H1 (cell line): ENCODE results near the gene MMEL1. TPM values are rescaled to one million over a fixed set of nuclear protein-coding genes. Genes with fewer than 3 reads are reported as not detected.

Experiments
- CTCF ChIA-PET: fragments of 300-600 bp; sonication (Branson Sonifier 250); formaldehyde crosslinking; loops from one replicate; lab custom pipeline; 2021; ENCODE audit not compliant: partially characterized antibody; lab: Charles Lee
- POLR2A ChIA-PET: fragments of 300-600 bp; sonication (Branson Sonifier 250); formaldehyde crosslinking; loops from one replicate; lab custom pipeline; 2021; ENCODE audit warnings: inconsistent platforms; ENCODE audit not compliant: partially characterized antibody; lab: Charles Lee
- DNase-seq, 2 experiments: peaks; one replicate each; pipeline versions ENCODE4 v3.0.0 to v3.0.0-alpha.2; 2010 to 2022; ENCODE audit warnings: low spot score in 2 of 2, low read depth in 1 of 2, mixed read lengths in 1 of 2
- FAIRE-seq: peaks from 2 replicates; lab custom pipeline; 2011; peaks lifted over from hg19 to GRCh38; lab: Jason Lieb, UNC
- H2AFZ ChIP-seq: 2 replicates; pipeline ENCODE4 v1.8.1; 2012; ENCODE audit warnings: low read length, inconsistent platforms
- H2AK5ac ChIP-seq: 2 replicates; pipeline ENCODE4 v1.6.1; 2013; ENCODE audit warnings: low read depth, low read length
- H2BK120ac ChIP-seq: replicated peaks from 2 replicates; pipeline ENCODE3; 2013; ENCODE audit warnings: low read depth, low read length, inconsistent platforms
- H2BK12ac ChIP-seq: 2 replicates; pipeline ENCODE4 v1.6.1; 2013; ENCODE audit warnings: low read depth, low read length
- H2BK15ac ChIP-seq: 2 replicates; pipeline ENCODE4 v1.6.1; 2013; ENCODE audit warnings: low read length
- H2BK20ac ChIP-seq: 2 replicates; pipeline ENCODE4 v1.6.1; 2013; ENCODE audit warnings: low read length
- H2BK5ac ChIP-seq: 2 replicates; pipeline ENCODE4 v1.6.1; 2013; ENCODE audit warnings: low read depth, low read length
- H3K14ac ChIP-seq: 2 replicates; pipeline ENCODE4 v1.6.1; 2013; ENCODE audit warnings: inconsistent platforms; ENCODE audit not compliant: insufficient read length
- H3K18ac ChIP-seq: 2 replicates; pipeline ENCODE4 v1.6.1; 2013; ENCODE audit warnings: low read length; ENCODE audit errors: extremely low read depth
- H3K23ac ChIP-seq: 2 replicates; pipeline ENCODE4 v1.6.1; 2013; ENCODE audit warnings: inconsistent platforms; ENCODE audit not compliant: insufficient read length
- H3K23me2 ChIP-seq: 2 replicates; pipeline ENCODE4 v1.6.1; 2013; ENCODE audit warnings: low read depth, low read length
- H3K27ac ChIP-seq: 2 replicates; pipeline ENCODE4 v1.6.1; 2011; ENCODE audit warnings: low read depth, low read length, inconsistent platforms
- H3K27me3 ChIP-seq, 4 experiments: replicated peaks in 1 of 4; 1 replicate in 1 of 4; 2 replicates in 3 of 4; pipeline versions ENCODE4 v1.6.1 to v1.8.1; 2011 to 2013; ENCODE audit warnings: low read length in 3 of 4, mild to moderate bottlenecking in 3 of 4, inconsistent platforms in 2 of 4, mixed read lengths in 2 of 4, moderate library complexity in 1 of 4; ENCODE audit not compliant: control insufficient read depth in 3 of 4, insufficient read depth in 3 of 4; ENCODE audit errors: extremely low read depth in 1 of 4
- H3K36me3 ChIP-seq, 4 experiments: 2 replicates each; pipeline versions ENCODE4 v1.6.1 to v1.8.1; 2011 to 2013; ENCODE audit warnings: mild to moderate bottlenecking in 4 of 4, low read length in 3 of 4, moderate library complexity in 2 of 4, control low read depth in 1 of 4, inconsistent platforms in 1 of 4; ENCODE audit not compliant: insufficient read depth in 4 of 4, control insufficient read depth in 2 of 4
- H3K4ac ChIP-seq: replicated peaks from 2 replicates; pipeline ENCODE3; 2013; ENCODE audit warnings: low read length, low read depth, mixed read lengths, inconsistent platforms; ENCODE audit not compliant: insufficient read length
- H3K4me1 ChIP-seq, 4 experiments: replicated peaks in 1 of 4; 1 replicate in 1 of 4; 2 replicates in 3 of 4; pipeline versions ENCODE4 v1.6.1 to v1.8.1; 2011 to 2013; ENCODE audit warnings: low read length in 3 of 4, inconsistent platforms in 2 of 4, mixed read lengths in 1 of 4; ENCODE audit not compliant: insufficient read depth in 4 of 4, control insufficient read depth in 3 of 4
- H3K4me2 ChIP-seq, 2 experiments: 2 replicates each; pipeline versions ENCODE4 v1.6.1 to v1.8.1; 2011 to 2013; ENCODE audit warnings: low read depth in 2 of 2, low read length in 2 of 2, control low read depth in 1 of 2, inconsistent platforms in 1 of 2, mild to moderate bottlenecking in 1 of 2; ENCODE audit not compliant: insufficient read depth in 1 of 2
- H3K4me3 ChIP-seq, 4 experiments: fragments of 200-600, 300-600 bp in 1 of 4; sonication (generic), shearing (Covaris generic), sonication (Bioruptor Twin) in 1 of 4; 2 replicates each; pipeline versions ENCODE4 v1.5.1 to v1.8.1; 2011 to 2016; ENCODE audit warnings: low read length in 4 of 4, low read depth in 3 of 4, control low read depth in 2 of 4, inconsistent platforms in 2 of 4, mild to moderate bottlenecking in 2 of 4, mixed read lengths in 1 of 4, moderate library complexity in 1 of 4; ENCODE audit not compliant: insufficient read depth in 2 of 4; ENCODE audit errors: extremely low read depth in 1 of 4
- H3K56ac ChIP-seq: replicated peaks from 2 replicates; pipeline ENCODE3; 2013; ENCODE audit warnings: low read depth, mild to moderate bottlenecking, mixed read lengths, low read length, inconsistent platforms; ENCODE audit not compliant: insufficient read length
- H3K79me1 ChIP-seq: 2 replicates; pipeline ENCODE4 v1.6.1; 2013; ENCODE audit warnings: low read depth, low read length, control low read depth
- H3K79me2 ChIP-seq, 2 experiments: 2 replicates each; pipeline versions ENCODE4 v1.6.1 to v1.8.1; 2012 to 2013; ENCODE audit warnings: low read length in 2 of 2, mild to moderate bottlenecking in 2 of 2, inconsistent platforms in 1 of 2; ENCODE audit not compliant: insufficient read depth in 2 of 2, control insufficient read depth in 1 of 2
- H3K9ac ChIP-seq, 4 experiments: replicated peaks in 1 of 4; 1 replicate in 1 of 4; 2 replicates in 3 of 4; pipeline versions ENCODE4 v1.6.1 to v1.8.1; 2011 to 2013; ENCODE audit warnings: low read depth in 3 of 4, low read length in 3 of 4, control low read depth in 2 of 4, mild to moderate bottlenecking in 2 of 4, moderate library complexity in 2 of 4, inconsistent platforms in 1 of 4; ENCODE audit errors: extremely low read depth in 1 of 4
- H3K9me3 ChIP-seq, 2 experiments: 2 replicates each; pipeline versions ENCODE4 v1.6.1 to v1.8.1; 2012 to 2013; ENCODE audit warnings: mild to moderate bottlenecking in 2 of 2, moderate library complexity in 2 of 2, control low read depth in 1 of 2, inconsistent platforms in 1 of 2, low read depth in 1 of 2, low read length in 1 of 2, mixed read lengths in 1 of 2; ENCODE audit not compliant: insufficient read depth in 2 of 2
- H4K20me1 ChIP-seq, 2 experiments: replicated peaks in 1 of 2; 2 replicates each; pipeline versions ENCODE3 to v1.8.1; 2011 to 2013; ENCODE audit warnings: inconsistent platforms in 2 of 2, low read length in 2 of 2, mild to moderate bottlenecking in 1 of 2; ENCODE audit not compliant: insufficient read depth in 2 of 2, control insufficient read depth in 1 of 2
- H4K5ac ChIP-seq: 2 replicates; pipeline ENCODE4 v1.6.1; 2013; ENCODE audit warnings: low read length, low read depth, mixed read lengths, inconsistent platforms; ENCODE audit not compliant: insufficient read length
- H4K8ac ChIP-seq: 2 replicates; pipeline ENCODE4 v1.8.0; 2013; ENCODE audit warnings: mild to moderate bottlenecking, moderate library complexity, low read length, inconsistent platforms; ENCODE audit not compliant: insufficient read depth; ENCODE audit errors: extremely low read depth
- H4K91ac ChIP-seq: replicated peaks from 2 replicates; pipeline ENCODE3; 2013; ENCODE audit warnings: low read length, mixed read lengths, inconsistent platforms; ENCODE audit not compliant: insufficient read length
- POLR2A ChIP-seq, 2 experiments: IDR thresholded peaks; 1 replicate in 1 of 2; 2 replicates in 1 of 2; pipeline ENCODE4 v1.6.1; 2011; ENCODE audit warnings: low read depth in 2 of 2, low read length in 2 of 2, mild to moderate bottlenecking in 2 of 2; ENCODE audit errors: control extremely low read depth in 1 of 2
- SP2 ChIP-seq: IDR thresholded peaks from 2 replicates; pipeline ENCODE4 v1.6.1; 2012; ENCODE audit warnings: mild to moderate bottlenecking, low read length, inconsistent platforms
- WGBS, 2 experiments: shearing (Covaris generic) in 1 of 2; methylation state at CpG; one replicate each; pipeline versions ENCODE4 v1.1.6 to v1.1.7; 2013 to 2015; ENCODE audit warnings: low lambda C conversion rate in 2 of 2, mixed read lengths in 2 of 2, inconsistent platforms in 1 of 2, low coverage in 1 of 2, missing lambda C conversion rate in 1 of 2; ENCODE audit not compliant: insufficient replicate concordance in 2 of 2, insufficient coverage in 1 of 2, insufficient read length in 1 of 2; ENCODE audit errors: extremely low coverage in 1 of 2, missing lambda C conversion rate in 1 of 2; 5-methylcytosine and 5-hydroxymethylcytosine counted together
- polyA plus RNA-seq, 7 experiments: library from polyadenylated mRNA; depleted of rRNA in 3 of 7; stranded (reverse) in 5 of 7; unstranded in 2 of 7; fragments of >200 nt in 5 of 7; fragments of 200-250 nt in 2 of 7; gene quantifications; 1 replicate in 5 of 7; 2 replicates in 1 of 7; 4 replicates in 1 of 7; pipeline versions ENCODE4 v1.2.1 to v1.2.3, GENCODE V29; 2011 to 2013; ENCODE audit warnings: missing spikeins in 2 of 7, mixed read lengths in 2 of 7
- total RNA-seq: library from RNA; stranded (reverse); fragmentation: NEBNext Ultra II Directional; extraction: Animal tissue kit (Norgen Biotek cat#: 25700); gene quantifications from 2 replicates; pipeline ENCODE4 v1.2.1, GENCODE V29; 2021

MMEL1 gene
- total and polyA plus RNA-seq, 2 of the 8 experiments (the other 6 are each of a cell fraction or from before 2014, with no cell fraction given): 0.91 to 1.7 TPM

DNA sequence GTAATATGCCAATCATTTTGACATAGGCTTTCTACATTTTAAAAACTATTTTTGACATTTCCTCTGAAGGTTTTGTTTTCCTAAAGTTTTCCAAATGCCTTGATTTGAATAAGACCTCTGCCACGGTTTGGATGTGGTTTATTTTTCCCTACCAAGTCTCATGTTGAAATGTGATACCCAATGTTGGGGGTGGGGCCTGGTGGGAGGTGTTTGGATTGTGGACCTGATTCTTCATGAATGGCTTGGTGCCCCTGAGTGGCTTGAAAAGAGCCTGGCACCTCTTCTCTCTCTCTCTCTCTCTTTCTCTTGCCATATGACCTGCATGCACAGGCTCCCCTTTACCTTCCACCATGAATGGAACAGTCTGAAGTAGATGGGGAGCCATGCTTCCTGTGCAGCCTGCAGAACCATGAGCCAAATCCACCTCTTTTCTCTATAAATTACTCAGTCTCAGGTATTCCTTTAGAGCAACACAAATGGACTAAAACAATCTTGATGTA is 14.8 kb downstream of the MMEL1 start:
- H3K56ac ChIP-seq: no peak overlapping the region
- H3K4me1 ChIP-seq: peaks cover 0 to 3% (median 0%) of the 10 kb centered on the region in 4 experiments; a peak in 2 of 7 replicates
- no peak overlapping the region for H4K91ac ChIP-seq
- H2BK120ac ChIP-seq: no peak overlapping the region
- no peak overlapping the region for H3K9ac ChIP-seq
- no peak overlapping the region for H2BK12ac ChIP-seq
- H3K27me3 ChIP-seq: no peaks in the 10 kb centered on the region; a peak in 1 of 7 replicates
- H2BK20ac ChIP-seq: no peak overlapping the region
- H4K20me1 ChIP-seq: no peaks in the 10 kb centered on the region
- no peak overlapping the region for H4K5ac ChIP-seq
- FAIRE-seq (no peak), DNase-seq (no peak)
- H3K4me2 ChIP-seq: no peak overlapping the region
- H2BK5ac ChIP-seq: no peak overlapping the region
- H3K9me3 ChIP-seq: peaks cover 3 to 19% of the 10 kb centered on the region in 2 experiments
- TF ChIP-seq POLR2A (IDR thresholded peaks at IDR 0.05; ENCODE audit: control extremely low read depth in 1 of 2, low read depth in 2 of 2, low read length in 2 of 2) (no peak), SP2 (no peak)
- no peak overlapping the region for H3K27ac ChIP-seq
- H3K14ac ChIP-seq: no peak overlapping the region
- CTCF ChIA-PET: interaction anchor here (0.6 kb wide), 1 partner anchor 26 kb away, joined by 3 read pairs; no protein-coding TSS in a partner anchor
- H3K18ac ChIP-seq: no peak overlapping the region
- no peak overlapping the region for H3K4me3 ChIP-seq
- H3K23me2 ChIP-seq: no peaks in the 10 kb centered on the region
- no peaks in the 10 kb centered on the region for H3K36me3 ChIP-seq
- H3K23ac ChIP-seq: no peak overlapping the region
- WGBS, 2 experiments: 35% methylated on average over 1 of the region's 1 CpG; no CpG with 5 or more reads in 1 of the 2 experiments
- no peak overlapping the region for H2BK15ac ChIP-seq
- no peak overlapping the region for H4K8ac ChIP-seq
- POLR2A ChIA-PET: no interaction called here
- H3K79me1 ChIP-seq: no peaks in the 10 kb centered on the region
- H3K79me2 ChIP-seq: no peaks in the 10 kb centered on the region
- no peak overlapping the region for H3K4ac ChIP-seq
- no peak overlapping the region for H2AK5ac ChIP-seq
- H2AFZ ChIP-seq: no peak overlapping the region
